Left lung (tissue), 10 donors: ENCODE data around the gene TRAF3IP1. TPM values are rescaled to one million over a fixed set of nuclear protein-coding genes. Genes with fewer than 3 reads are reported as not detected.

Source experiments
- ATAC-seq: fragments of 200-7000 bp; cut with Tn5 transposase; one replicate; pipeline ENCODE4 v1.9.1; 2020; ENCODE audit warnings: moderate library complexity
- DNase-seq, 4 donors: peaks; one replicate each; pipeline ENCODE4 v3.0.0-alpha.2; 2013 to 2020
- H3K27ac ChIP-seq, 2 donors: fragments of 200-600 bp; sonication (generic) in 1 of 2; one replicate each; pipeline versions ENCODE4 v1.5.0 to v1.8.0; 2020 to 2021
- H3K27me3 ChIP-seq, 2 donors: fragments of 200-600 bp; sonication (generic) in 1 of 2; one replicate each; pipeline versions ENCODE4 v1.5.0 to v1.8.0; 2020 to 2021
- H3K36me3 ChIP-seq, 2 donors: fragments of 200-600 bp; sonication (generic) in 1 of 2; one replicate each; pipeline versions ENCODE4 v1.5.0 to v1.8.0; 2020 to 2021
- H3K4me1 ChIP-seq, 2 donors: fragments of 200-600 bp; one replicate each; pipeline ENCODE4 v1.8.0; 2021
- H3K4me3 ChIP-seq, 2 donors: fragments of 200-600 bp; sonication (generic) in 1 of 2; one replicate each; pipeline versions ENCODE4 v1.5.0 to v1.8.0; 2020 to 2021; ENCODE audit warnings: mild to moderate bottlenecking in 1 of 2
- H3K9me3 ChIP-seq, 2 donors: fragments of 200-600 bp; sonication (generic) in 1 of 2; one replicate each; pipeline versions ENCODE4 v1.5.0 to v1.8.0; 2020 to 2021
- intact Hi-C, 2 donors: fragments of 100-400 bp; cut with DNase I; formaldehyde crosslinking; loops; one replicate each; pipeline versions ENCODE4 v1.11.2 to v1.14.2; 2022
- polyA plus RNA-seq, 6 donors: library from polyadenylated mRNA; unstranded; fragments of 120-200 nt; gene quantifications; one replicate each; pipeline ENCODE4 v1.2.1, GENCODE V29; 2013; ENCODE audit not compliant: insufficient read length in 6 of 6
- total RNA-seq, 2 donors: library from RNA; stranded (reverse); fragmentation: NEBNext Ultra II Directional; extraction: Animal tissue kit (Norgen Biotek cat#: 25700); gene quantifications; one replicate each; pipeline ENCODE4 v1.2.1, GENCODE V29; 2021
- TF ChIP-seq, protein P1 (sequence below), 2 donors: fragments of 200-600 bp; sonication (generic) in 1 of 2; IDR thresholded peaks; one replicate each; pipeline versions ENCODE4 v1.5.0 to v1.8.0; 2021; ENCODE audit warnings: antibody characterized with exemption in 2 of 2
- donor health status: DM: no; HTN: yes; CAD: no.
- donor health status: DM: no; HTN: no; CAD: no.

Gene TRAF3IP1
- total and polyA plus RNA-seq, 8 donors = 11.6 to 22.6 (median 19.7) TPM

DNA sequence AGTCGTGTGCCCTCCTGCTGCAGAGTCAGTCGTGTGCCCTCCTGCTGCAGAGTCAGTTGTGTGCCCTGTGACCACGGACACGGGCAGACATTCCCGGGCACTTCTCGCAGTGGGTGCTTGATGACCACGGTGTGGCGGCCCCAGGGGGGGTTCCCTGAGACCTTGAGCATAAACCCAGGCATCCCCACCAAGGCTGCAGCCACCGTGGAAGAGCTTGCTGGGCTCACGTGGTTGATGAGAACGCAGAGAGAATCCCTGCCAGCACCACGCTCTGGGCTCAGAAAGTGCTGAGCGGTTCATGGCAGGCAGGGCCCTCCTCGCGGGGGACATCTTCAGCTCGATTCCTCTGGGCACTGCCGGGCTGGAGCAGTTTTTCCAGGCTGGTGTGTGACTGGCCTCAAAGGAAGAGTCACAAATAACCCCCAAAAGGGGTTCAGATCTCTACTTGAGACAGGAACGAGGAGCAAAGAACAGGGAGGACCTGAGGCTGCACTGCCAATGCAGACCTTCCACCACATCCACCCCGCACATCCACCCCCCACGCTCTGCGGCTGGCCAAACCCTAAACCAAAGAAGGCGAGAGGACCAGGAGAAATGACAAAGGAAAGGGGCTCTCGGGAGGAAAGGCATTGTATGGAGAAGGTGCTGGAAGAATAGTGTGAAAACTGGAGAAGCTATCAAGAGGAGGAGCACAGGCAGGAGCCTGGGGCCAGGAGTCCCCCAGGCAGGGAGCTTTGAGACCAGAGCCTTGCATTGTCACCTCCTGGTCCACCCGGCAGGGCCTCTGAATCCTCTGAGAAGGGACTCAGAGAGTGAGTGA, 23.5 kb upstream of the TRAF3IP1 start:
- no peak overlapping the region for H3K4me3 ChIP-seq
- H3K4me1 ChIP-seq = peaks cover 5 to 10% of the 10 kb centered on the region in 2 donors
- H3K27ac ChIP-seq = no peak overlapping the region
- intact Hi-C loops = no loop called here
- no peaks in the 10 kb centered on the region for H3K27me3 ChIP-seq
- H3K9me3 ChIP-seq = no peaks in the 10 kb centered on the region
- ATAC-seq = no peak
- no peaks in the 10 kb centered on the region for H3K36me3 ChIP-seq
- no peak for DNase-seq
- TF ChIP-seq, protein P1, sequence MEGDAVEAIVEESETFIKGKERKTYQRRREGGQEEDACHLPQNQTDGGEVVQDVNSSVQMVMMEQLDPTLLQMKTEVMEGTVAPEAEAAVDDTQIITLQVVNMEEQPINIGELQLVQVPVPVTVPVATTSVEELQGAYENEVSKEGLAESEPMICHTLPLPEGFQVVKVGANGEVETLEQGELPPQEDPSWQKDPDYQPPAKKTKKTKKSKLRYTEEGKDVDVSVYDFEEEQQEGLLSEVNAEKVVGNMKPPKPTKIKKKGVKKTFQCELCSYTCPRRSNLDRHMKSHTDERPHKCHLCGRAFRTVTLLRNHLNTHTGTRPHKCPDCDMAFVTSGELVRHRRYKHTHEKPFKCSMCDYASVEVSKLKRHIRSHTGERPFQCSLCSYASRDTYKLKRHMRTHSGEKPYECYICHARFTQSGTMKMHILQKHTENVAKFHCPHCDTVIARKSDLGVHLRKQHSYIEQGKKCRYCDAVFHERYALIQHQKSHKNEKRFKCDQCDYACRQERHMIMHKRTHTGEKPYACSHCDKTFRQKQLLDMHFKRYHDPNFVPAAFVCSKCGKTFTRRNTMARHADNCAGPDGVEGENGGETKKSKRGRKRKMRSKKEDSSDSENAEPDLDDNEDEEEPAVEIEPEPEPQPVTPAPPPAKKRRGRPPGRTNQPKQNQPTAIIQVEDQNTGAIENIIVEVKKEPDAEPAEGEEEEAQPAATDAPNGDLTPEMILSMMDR (IDR thresholded peaks at IDR 0.05) = no peak

- no peaks in the 10 kb centered on the region for H3K27me3 ChIP-seq
- no peak overlapping the region for H3K4me3 ChIP-seq
- H3K9me3 ChIP-seq = no peaks in the 10 kb centered on the region
- peaks cover 5 to 10% of the 10 kb centered on the region in 2 donors for H3K4me1 ChIP-seq
- peak in 1 of 4 donors; percentile 22 for DNase-seq
- intact Hi-C loops = no loop called here
- peak; percentile 61 for ATAC-seq
- no peak overlapping the region for H3K27ac ChIP-seq
- TF ChIP-seq, protein P1 (IDR thresholded peaks at IDR 0.05) = no peak
- no peaks in the 10 kb centered on the region for H3K36me3 ChIP-seq
Measured at GRCh38 chr2:238299803-238300202, 20.5 kb upstream of the TRAF3IP1 start.

GRCh38 chr2:238302087-238302486, 18.2 kb upstream of the TRAF3IP1 start:
- Histone ChIP-seq H3K36me3 (no peaks in the 10 kb centered on the region), H3K4me1 (peaks cover 5 to 10% of the 10 kb centered on the region in 2 donors), H3K9me3 (no peaks in the 10 kb centered on the region), H3K27me3 (no peaks in the 10 kb centered on the region), H3K4me3 (no peak overlapping the region), H3K27ac (no peak overlapping the region)
- no peak for DNase-seq
- TF ChIP-seq, protein P1 (IDR thresholded peaks at IDR 0.05) = no peak
- intact Hi-C loops = no loop called here
- ATAC-seq = no peak

DNA sequence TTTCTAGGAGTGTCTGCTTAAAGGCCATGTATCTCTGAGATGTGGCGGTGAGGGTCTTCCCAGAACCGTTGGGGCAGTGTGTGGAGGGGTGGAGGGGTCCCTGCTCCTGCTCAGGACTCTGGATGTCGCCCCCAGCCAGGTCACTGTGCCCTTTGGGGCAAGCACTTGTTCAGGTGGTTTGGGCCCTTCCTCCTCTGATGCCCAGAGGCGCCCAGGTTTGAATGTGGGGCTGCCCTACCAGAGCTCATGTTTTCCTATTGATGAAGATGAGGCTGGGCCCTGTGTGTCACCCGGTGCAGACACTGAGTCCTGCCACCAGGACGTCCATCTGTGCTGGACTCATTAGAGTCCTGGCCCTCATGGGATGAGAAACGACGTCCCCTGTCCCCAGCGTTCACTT, 17.6 kb upstream of the TRAF3IP1 start:
- H3K4me3 ChIP-seq = no peak overlapping the region
- no peak for ATAC-seq
- intact Hi-C loops = no loop called here
- no peaks in the 10 kb centered on the region for H3K27me3 ChIP-seq
- no peaks in the 10 kb centered on the region for H3K9me3 ChIP-seq
- TF ChIP-seq, protein P1 (IDR thresholded peaks at IDR 0.05) = no peak
- peaks cover 5 to 10% of the 10 kb centered on the region in 2 donors for H3K4me1 ChIP-seq
- DNase-seq = peak in 1 of 4 donors; percentile 26
- no peak overlapping the region for H3K27ac ChIP-seq
- no peaks in the 10 kb centered on the region for H3K36me3 ChIP-seq

DNA sequence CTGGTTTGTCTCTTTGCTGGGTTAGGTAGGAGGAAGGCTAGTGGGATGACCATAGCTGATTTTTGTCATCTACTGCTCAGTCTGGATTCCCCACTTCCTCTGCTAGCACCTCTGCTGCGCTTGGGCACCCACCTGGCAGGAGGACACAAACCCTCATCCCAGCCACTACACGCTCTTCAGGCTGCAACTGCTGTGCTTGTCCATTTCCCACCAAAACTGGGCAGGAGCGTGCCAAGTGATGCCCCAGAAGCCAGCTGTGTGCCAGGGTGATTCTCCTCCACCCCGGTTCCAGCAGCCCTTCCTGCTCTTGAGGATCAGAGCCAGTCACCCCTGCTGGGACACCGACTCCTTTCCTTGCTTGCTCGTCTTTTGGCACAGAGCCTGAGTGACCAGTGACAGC, 16.2 kb upstream of the TRAF3IP1 start:
- ATAC-seq = no peak
- TF ChIP-seq, protein P1 (IDR thresholded peaks at IDR 0.05) = no peak
- intact Hi-C loops = no loop called here
- Histone ChIP-seq H3K36me3 (no peaks in the 10 kb centered on the region), H3K27me3 (no peaks in the 10 kb centered on the region), H3K27ac (no peak overlapping the region), H3K9me3 (no peaks in the 10 kb centered on the region), H3K4me1 (peaks cover 5 to 10% of the 10 kb centered on the region in 2 donors), H3K4me3 (no peak overlapping the region)
- peak in 1 of 4 donors; percentile 24 for DNase-seq
